ENCODE results near the gene ITGAE. TPM values are rescaled to one million over a fixed set of nuclear protein-coding genes. Genes with fewer than 3 reads are reported as not detected.
A peak's percentile ranks its signal among the peaks of the same experiment; 100 is the strongest.
"Not testable (repeated sequence)": the region's sequence is repeated elsewhere in the genome, so short reads cannot be mapped to it uniquely, and the experiment has no call there.

The ITGAE gene
- total RNA-seq, 1 donor from 2014 or later: 47.5 TPM

DNA sequence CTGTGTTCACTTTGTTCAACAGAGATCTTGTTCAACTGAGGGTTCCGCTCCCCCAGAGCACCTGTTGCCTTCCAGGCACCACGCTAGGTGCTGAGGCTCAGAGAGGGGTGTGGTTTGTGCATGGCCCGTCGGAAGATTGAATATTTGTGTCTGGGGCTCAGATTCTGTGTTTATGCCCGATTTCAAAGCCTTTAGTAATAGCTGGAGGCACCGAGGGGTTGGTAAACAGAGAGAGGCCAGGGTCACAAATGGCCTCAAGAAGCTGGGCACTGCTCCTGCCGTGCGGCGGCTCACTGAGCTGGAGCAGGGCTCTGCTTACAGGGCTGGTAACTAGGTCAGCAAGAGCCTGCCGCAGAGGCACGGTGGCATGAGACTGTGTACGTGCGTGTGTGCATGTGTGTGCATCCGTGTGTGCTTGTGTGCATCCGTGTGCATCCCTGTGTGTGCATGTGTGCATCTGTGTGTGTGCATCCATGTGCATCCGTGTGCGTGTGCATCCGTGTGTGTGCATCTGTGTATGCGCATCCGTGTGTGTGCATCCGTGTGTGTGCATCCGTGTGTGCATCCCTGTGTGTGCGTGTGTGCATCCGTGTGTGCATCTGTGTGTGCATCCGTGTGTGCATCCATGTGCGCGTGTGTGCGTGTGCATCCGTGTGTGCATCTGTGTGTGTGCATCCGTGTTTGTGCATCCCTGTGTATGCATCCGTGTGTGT lies 5.4 kb downstream of the ITGAE start:
- H3K9me3 Mint-ChIP-seq: no peaks in the 10 kb centered on the region
- no peak for DNase-seq (ENCODE audit: low spot score)
- no peak overlapping the region for H3K4me3 Mint-ChIP-seq
- Histone ChIP-seq H3K9me3 (ENCODE audit: low read depth) (no peaks in the 10 kb centered on the region), H3K79me2 (ENCODE audit: low read depth) (no peaks in the 10 kb centered on the region), H3K4me1 (no peaks in the 10 kb centered on the region), H4K20me1 (ENCODE audit: low read depth) (no peaks in the 10 kb centered on the region), H3K27ac (no peak overlapping the region), H3K36me3 (no peaks in the 10 kb centered on the region), H3K9ac (no peak overlapping the region), H3K4me3 (no peak overlapping the region), H2AFZ (replicated peaks) (peak overlapping the region; percentile 52), H3K27me3 (no peaks in the 10 kb centered on the region), H3K4me2 (no peak overlapping the region), H3F3A (ENCODE audit: low read depth) (peaks cover 8% of the 10 kb centered on the region)
- peaks cover 22% of the 10 kb centered on the region for H3K4me1 Mint-ChIP-seq
- H3K27me3 Mint-ChIP-seq (ENCODE audit: insufficient read depth, low read depth): peaks cover 4% of the 10 kb centered on the region
- TF ChIP-seq, protein P1, sequence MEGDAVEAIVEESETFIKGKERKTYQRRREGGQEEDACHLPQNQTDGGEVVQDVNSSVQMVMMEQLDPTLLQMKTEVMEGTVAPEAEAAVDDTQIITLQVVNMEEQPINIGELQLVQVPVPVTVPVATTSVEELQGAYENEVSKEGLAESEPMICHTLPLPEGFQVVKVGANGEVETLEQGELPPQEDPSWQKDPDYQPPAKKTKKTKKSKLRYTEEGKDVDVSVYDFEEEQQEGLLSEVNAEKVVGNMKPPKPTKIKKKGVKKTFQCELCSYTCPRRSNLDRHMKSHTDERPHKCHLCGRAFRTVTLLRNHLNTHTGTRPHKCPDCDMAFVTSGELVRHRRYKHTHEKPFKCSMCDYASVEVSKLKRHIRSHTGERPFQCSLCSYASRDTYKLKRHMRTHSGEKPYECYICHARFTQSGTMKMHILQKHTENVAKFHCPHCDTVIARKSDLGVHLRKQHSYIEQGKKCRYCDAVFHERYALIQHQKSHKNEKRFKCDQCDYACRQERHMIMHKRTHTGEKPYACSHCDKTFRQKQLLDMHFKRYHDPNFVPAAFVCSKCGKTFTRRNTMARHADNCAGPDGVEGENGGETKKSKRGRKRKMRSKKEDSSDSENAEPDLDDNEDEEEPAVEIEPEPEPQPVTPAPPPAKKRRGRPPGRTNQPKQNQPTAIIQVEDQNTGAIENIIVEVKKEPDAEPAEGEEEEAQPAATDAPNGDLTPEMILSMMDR (IDR thresholded peaks at IDR 0.05): no peak
- no peaks in the 10 kb centered on the region for H3K36me3 Mint-ChIP-seq
- peak overlapping the region; percentile 83 for H3K27ac Mint-ChIP-seq

DNA sequence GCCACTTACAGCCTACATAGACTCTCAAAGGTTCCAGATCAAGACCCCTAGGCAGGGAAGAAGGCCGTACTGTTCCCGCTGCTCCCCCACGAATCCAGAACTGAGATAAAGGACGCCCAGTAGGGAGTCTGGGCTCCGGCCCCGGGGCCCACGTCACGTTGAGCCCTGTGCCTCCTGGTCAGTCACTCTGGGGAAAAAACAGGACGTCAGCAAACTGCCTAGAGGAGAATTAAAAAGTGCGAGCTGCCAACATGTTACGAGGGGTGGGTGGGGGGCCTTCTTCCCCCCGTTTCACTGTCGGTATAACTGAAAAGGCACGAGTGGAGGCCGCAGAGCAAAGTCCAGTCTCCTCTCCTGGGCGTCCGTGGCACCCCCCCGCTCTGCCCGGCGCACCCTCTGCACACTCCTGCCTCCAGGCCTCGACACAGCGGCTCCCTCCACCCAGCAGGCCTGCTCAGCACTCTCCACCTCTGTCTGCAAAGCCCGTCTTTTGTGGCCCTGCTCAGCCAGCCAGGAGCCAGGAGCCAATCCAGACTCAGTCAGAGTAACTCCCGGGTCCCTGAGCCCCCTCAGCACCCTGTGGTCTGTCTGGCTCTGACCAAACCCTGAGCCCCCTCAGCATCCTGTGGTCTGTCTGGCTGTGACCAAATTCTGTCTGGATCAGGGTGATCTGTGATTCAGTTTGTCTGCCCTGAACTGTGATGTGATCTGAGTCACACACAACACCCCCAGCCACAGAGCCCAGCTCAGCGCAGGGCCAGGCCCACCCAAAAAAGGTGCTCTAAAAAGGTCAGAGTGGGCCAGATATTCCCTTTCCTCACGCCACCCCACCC lies 6.2 kb downstream of the ITGAE start:
- H3K9me3 Mint-ChIP-seq: no peaks in the 10 kb centered on the region
- Histone ChIP-seq H3K4me3 (no peak overlapping the region), H4K20me1 (ENCODE audit: low read depth) (no peaks in the 10 kb centered on the region), H3K4me1 (no peaks in the 10 kb centered on the region), H3K79me2 (ENCODE audit: low read depth) (no peaks in the 10 kb centered on the region), H3K36me3 (no peaks in the 10 kb centered on the region), H3K9ac (no peak overlapping the region), H2AFZ (replicated peaks) (peak overlapping the region; percentile 52), H3K4me2 (no peak overlapping the region), H3K9me3 (ENCODE audit: low read depth) (no peaks in the 10 kb centered on the region), H3K27me3 (no peaks in the 10 kb centered on the region), H3F3A (ENCODE audit: low read depth) (peaks cover 8% of the 10 kb centered on the region), H3K27ac (no peak overlapping the region)
- H3K27me3 Mint-ChIP-seq (ENCODE audit: insufficient read depth, low read depth): peaks cover 4% of the 10 kb centered on the region
- peak overlapping the region; percentile 83 for H3K27ac Mint-ChIP-seq
- peaks cover 22% of the 10 kb centered on the region for H3K4me1 Mint-ChIP-seq
- TF ChIP-seq, protein P1 (IDR thresholded peaks at IDR 0.05): no peak
- TF ChIP-seq EZH2phosphoT487 (IDR thresholded peaks at IDR 0.05): no peak
- TF ChIP-seq EZH2 (IDR thresholded peaks at IDR 0.05): no peak
- H3K36me3 Mint-ChIP-seq: no peaks in the 10 kb centered on the region
- no peak overlapping the region for H3K4me3 Mint-ChIP-seq
- DNase-seq (ENCODE audit: low spot score): peak; percentile 26

DNA sequence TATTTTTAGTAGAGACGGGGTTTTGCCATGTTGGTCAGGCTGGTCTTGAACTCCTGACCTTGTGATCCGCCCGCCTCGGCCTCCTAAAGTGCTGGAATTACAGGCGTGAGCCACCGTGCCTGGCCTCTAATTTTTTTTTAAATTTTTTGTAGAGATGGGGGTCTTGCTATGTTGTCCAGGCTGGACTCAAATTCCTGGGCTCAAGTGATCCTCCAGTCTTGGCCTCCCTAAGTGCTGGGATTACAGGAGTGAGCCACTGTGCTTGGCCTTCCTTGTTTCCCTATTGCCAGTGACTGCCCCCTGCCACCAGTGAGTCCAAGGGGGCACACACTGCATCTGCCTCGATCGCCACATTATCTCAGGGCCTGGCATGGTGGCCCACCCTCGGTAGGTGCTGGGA lies 6.8 kb downstream of the ITGAE start:
- not testable (repeated sequence) for H4K20me1 ChIP-seq (ENCODE audit: low read depth); H3K79me2 ChIP-seq (ENCODE audit: low read depth); H3K27ac ChIP-seq; H3K27me3 Mint-ChIP-seq (ENCODE audit: insufficient read depth, low read depth); H3K36me3 ChIP-seq; DNase-seq (ENCODE audit: low spot score); H3K4me1 ChIP-seq; H3K9me3 Mint-ChIP-seq; H2AFZ ChIP-seq (replicated peaks); H3K4me3 Mint-ChIP-seq; H3K36me3 Mint-ChIP-seq; H3K27me3 ChIP-seq; H3K4me2 ChIP-seq; H3K9ac ChIP-seq; H3K4me3 ChIP-seq; H3K9me3 ChIP-seq (ENCODE audit: low read depth); H3F3A ChIP-seq (ENCODE audit: low read depth)
- peaks cover 20% of the 10 kb centered on the region for H3K4me1 Mint-ChIP-seq
- H3K27ac Mint-ChIP-seq: peak overlapping the region; percentile 42

DNA sequence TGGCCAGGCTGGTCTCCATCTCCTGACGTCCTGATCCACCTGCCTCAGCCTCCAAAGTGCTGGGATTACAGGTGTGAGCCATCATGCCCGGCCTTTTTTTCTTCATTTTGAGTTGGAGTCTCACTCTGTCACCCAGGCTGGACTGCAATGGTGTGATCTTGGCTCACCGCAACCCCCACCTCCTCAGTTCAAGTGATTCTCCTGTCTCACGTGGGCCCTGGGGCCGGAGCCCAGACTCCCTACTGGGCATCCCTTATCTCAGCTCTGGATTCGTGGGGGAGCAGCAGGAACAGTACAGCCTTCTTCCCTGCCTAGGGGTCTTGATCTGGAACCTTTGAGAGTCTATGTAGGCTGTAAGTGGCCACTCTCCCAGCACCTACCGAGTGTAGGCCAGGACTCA lies 7.7 kb downstream of the ITGAE start:
- H3K9me3 ChIP-seq (ENCODE audit: low read depth); H3K79me2 ChIP-seq (ENCODE audit: low read depth); H2AFZ ChIP-seq (replicated peaks); H3K9me3 Mint-ChIP-seq; H3K4me3 Mint-ChIP-seq; DNase-seq (ENCODE audit: low spot score); H3K9ac ChIP-seq; H3K27me3 ChIP-seq; H3K27ac Mint-ChIP-seq; H3K4me1 ChIP-seq; H3K36me3 ChIP-seq; H3K27ac ChIP-seq; H3K36me3 Mint-ChIP-seq; H4K20me1 ChIP-seq (ENCODE audit: low read depth); H3K27me3 Mint-ChIP-seq (ENCODE audit: insufficient read depth, low read depth); H3F3A ChIP-seq (ENCODE audit: low read depth); H3K4me3 ChIP-seq; H3K4me2 ChIP-seq: not testable (repeated sequence)
- peaks cover 20% of the 10 kb centered on the region for H3K4me1 Mint-ChIP-seq
